NCI-H524 (cell line): ENCODE data around the gene NSUN7.
A peak's percentile ranks its signal among the peaks of the same experiment; 100 is the strongest.
"Not testable (repeated sequence)": the region's sequence is repeated elsewhere in the genome, so short reads cannot be mapped to it uniquely, and the experiment has no call there.

Source experiments
- DNase-seq, 2 experiments: peaks; one replicate each; lab custom pipeline; 2025; lab: John Stamatoyannopoulos, UW

Gene NSUN7

DNA sequence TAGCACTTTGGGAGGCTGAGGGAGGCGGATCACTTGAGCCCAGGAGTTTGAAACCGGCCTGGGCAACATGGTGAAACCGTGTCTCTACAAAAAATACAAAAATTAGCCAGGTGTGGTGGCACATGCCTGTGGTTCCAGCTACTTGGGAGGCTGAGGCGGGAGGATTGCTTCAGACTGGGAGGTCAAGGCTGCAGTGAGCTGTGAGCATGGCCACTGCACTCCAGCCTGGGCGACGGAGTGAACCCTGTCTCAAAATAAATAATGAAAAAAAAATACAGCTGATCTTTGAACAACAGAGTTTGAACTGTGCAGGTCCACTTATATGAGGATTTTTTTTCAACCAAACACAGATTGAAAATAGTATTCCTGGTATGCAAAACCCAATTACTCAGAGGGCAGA is 67.4 kb downstream of the NSUN7 start:
- DNase-seq: not testable (repeated sequence)

DNA sequence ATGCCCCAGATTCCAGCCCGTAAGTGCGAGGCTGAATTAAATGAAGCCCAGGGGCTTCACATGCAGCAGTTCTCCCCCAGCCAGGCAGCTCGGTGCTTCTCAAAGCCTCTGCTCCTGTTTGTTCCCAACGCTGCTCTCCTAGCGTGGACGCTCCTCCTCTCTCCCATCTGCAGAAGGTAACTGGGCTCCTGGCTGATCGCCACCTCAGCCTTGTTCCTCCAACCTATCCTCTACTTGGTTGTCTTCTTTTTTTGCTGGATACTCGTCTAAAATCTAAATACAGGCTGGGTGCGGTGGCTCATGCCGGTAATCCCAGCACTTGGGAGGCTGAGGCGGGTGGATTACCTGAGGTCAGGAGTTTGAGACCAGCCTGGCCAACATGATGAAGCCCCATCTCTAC is 70.3 kb downstream of the NSUN7 start:
- no peak for DNase-seq

DNA sequence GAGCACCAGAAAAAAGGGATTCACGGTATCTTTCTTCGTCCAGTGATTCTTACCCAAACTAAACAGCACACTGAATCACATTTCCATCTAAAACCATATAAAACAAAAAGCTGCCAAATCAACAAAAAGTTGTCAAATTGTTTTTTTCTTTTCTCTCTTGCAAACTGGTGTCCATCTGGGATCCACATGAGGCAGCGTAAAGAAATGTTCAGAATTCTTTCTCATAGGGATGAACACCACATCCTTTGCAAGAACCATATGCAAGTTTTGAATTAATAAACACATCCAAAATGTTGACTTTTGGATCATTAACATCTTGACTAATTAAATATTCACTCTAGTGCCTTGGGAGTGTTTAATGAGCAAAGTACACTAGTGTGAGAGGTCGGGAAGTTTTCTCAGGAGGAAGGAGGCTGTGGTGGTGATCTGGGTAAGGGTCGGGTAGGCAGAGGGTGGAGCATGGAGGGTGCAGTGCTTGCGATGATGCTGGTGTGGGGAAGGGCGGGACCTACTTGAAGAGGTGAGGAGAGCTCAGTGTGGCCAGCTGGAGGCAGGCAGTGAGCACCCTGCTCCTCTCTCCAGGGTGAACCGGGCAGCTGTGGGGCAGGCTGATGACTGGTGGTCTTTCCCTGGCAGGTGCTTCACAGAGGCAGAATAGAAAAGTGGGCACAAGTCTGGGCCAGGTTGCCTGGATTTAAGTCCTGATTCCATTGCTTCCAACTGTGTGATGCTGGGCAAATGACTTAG is 72.8 kb downstream of the NSUN7 start:
- no peak for DNase-seq

DNA sequence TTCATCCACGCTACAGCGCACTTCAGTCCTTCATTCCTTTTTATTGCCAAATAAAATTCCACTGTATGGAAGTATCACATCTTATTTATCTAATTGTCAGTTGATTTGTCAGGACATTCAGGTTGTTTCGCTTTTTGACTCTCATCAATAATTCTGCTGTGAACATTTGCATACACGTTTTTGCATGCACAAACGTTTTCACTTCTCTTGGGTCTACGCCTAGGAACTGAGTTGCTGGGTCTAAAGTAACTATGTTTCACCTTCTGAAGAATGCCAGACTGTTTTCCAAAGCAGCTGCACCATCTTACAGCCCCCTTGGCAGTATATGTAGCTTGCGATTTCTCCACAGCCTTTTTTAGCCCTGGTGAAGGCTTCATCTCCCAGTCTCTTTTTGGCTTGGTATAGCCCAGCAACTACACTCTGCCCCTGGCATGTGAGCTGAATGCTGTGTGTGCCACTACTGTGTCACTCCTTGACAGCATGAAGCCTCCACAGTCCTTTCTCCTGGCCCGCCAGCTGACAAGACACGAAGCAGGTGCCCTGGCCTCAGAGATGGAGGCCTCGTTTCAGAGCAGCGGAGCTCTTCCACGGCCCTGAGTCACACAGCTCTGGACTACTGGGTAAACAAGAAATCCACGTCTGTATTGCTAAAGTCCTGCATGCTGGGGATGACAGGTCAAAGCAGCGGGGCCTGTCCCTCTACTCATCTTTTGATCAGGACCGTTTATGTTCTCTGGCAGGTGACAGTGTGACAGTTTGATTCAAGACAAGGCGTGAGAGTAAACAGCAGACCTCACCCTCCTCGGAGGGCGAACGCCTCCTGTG is 75.5 kb downstream of the NSUN7 start:
- DNase-seq: no peak

DNA sequence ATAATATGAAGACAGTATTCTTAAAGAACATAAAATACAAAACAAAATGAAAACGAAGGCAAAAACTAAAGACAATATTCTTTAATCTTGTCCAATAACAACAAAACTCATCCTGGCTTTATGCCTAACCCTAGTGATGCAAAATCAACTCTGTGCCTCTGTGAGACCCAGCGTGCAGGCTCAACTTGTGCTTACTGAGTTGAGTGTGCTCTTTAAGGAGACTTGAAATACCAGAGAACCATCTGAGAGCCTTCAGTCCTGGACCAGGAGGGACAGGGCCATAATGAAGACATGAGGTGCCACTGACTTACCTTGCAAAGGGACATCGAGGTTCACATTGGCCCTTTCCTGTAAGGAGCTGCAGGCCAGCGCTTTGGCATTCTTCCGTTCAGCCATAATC is 77.1 kb downstream of the NSUN7 start:
- DNase-seq: no peak

DNA sequence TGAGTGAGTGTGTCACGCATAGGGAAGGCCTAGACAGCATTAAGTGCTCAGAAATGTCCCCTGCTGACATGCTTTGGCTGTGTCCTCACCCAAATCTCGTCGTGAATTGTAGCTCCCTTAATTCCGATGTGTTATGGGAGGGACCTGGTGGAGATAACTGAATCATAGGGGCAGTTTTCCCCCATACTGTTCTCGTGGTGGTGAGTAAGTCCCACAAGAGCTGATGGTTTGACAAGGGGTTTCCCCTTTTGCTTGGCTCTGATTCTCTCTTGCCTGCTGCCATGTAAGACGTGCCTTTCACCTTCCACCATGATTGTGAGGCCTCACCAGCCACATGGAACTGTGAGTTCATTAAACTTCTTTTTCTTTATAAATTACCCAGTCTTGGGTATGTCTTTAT is 78.0 kb downstream of the NSUN7 start:
- no peak for DNase-seq

DNA sequence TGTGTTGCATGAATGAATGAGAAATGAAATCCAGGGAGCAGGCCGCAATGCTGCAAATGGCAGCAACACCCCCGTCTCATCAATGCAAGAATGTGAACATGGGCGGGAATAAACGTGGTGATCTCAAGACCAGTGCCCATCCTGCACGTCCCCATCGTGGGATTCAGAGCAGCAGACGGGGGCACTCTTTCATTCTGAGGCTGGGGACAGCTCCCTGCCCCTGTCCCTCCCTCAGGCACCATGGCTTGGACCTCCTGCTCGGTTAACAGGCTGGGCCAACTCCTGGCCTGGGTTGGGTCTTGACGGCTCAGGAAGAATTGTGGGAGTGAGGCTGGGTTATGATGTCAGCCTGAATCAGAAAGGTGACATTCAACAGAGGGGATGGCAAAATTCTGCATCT is 78.9 kb downstream of the NSUN7 start:
- DNase-seq: no peak

DNA sequence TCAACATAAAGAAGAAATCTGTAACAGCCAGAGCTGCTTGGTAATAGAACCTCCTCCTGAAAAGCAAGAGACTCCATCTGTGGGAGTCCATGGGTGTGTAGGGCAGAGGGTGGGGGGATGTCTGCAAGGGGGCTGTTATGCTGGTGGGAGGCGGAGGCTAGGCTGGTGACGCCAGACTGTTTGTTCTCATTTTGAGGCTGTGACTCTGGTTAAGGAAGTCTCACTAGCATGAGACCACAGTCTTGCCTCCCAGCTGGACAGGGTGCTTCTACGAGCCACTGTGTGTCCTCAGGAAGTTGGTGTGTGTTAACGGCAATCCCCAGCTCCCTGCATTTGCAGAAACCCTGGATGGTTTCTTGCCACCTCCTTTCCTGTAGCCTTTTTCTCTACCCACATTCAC is 79.8 kb downstream of the NSUN7 start:
- DNase-seq: no peak

DNA sequence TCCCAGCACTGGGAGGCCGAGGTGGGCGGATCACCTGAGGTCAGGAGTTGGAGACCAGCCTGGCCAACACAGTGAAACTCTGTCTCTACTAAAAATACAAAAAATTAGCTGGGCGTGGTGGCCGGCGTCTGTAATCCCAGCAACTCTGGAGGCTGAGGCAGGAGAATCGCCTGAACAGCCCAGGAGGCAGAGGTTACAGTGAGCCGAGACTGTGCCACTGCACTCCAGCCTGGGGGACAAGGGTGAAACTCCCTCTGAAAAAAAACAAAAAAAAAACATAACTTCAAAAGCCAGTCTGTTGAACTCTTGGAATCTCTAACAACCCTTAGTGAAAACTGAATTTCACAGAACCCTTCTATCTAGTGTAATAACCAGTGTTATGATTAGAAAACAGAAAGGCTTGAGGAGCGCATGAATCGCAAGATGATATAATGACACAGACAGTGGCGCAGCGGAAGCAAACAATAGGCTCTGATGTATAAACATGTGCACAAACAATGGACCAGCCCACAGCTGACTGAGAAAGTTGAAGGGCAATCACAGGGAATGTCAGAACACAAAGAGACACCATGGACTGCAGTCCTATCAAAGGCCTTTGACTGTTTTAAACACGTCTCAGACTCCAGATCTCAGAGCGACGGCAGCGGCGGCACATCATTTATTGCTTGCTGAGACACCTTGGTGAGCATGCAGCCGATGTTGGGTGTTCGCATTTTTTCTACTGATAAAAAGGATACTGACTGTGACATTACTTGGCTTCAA is 81.6 kb downstream of the NSUN7 start:
- no peak for DNase-seq

DNA sequence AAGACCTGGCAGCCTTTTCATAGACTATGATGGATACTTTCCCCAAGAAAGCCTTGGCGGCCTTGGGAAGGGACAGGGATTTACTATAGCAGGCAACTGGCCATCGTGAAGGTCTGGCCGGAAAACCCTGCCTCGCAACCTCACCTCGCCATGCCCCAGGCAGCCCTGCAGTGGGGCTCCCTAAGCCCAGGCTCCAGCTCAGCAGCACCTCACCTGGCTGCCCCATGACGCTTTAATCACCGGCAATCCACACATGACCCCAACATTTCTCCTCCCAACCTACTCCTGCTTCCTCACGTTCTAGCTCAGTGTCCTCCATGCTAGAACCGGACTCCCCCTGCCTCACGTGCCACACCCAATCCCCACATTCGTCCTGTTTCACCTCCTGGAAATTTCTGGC is 82.4 kb downstream of the NSUN7 start:
- DNase-seq: no peak

DNA sequence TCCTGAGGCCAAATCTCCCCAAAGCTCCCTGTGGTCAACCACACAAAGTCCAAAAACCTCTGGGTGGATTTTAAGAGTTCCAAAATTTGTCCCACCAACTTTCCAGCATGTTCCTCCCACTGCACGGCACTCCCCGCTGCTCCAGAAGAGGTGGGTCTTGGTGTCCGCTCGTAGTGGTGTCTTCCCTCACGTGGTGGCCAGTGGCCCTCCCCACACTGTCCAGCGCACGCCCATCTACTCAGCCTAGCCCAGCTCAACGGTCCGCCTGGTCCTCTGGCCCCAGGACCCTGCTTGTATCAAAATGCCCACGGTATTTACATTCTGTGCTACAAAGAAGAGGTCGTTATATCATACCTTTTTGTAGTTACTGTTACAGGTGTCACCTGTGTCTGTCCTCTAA is 83.5 kb downstream of the NSUN7 start:
- DNase-seq: no peak

DNA sequence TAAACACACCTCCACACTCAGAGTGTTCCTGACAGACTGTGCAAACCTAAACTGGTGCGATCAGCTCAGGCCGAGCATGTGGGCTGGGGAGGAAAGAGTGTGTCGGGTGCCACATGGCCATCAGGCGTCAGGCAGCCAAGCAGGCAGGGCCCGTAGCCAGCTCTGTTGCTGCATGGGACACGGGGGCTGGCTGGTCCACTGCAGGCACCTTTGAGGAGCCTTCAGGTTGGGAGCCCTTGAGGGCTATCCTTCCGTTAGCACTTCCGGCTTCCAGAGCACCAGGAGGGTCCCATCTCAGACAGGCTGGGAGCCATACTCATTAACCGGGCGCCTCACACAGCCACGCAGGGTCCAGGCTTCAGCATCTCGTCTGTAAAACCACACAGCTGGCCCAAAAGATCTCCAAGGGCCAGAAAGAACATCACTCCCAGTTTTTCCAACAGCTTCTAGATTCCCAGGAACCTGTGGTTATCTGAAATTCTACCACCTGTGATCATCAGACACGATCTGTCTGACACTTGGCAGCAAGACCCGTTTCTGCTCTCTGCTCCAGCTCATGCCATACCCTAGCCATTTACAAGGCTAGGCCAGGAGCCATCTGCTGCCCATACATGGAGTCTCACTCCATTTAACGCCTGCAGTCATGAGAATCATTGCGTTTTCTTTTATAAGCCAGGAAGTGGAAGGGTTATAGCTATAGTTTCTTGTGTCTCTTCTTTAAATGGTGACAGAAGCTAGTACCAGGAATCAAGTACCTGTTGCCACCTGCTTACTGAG is 87.5 kb downstream of the NSUN7 start:
- DNase-seq: no peak

DNA sequence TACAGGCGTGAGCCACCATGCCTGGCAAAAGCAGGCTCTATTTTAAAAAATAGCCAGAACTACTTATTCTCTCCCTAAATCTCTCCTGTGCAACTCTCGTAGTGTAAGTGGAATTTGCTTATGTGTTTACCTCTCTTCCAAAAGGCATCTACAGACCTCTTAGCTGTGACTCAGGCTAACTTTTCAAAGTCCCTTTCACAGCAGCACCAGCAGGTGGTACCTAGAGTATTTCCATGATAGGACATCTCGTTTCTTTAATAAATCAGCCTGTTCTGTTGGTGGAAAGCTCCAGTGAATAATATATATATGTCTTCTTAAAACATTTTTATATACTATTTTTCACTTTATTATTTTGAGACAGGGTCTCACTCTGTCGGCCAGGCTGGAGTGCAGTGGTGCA is 89.0 kb downstream of the NSUN7 start:
- no peak for DNase-seq

DNA sequence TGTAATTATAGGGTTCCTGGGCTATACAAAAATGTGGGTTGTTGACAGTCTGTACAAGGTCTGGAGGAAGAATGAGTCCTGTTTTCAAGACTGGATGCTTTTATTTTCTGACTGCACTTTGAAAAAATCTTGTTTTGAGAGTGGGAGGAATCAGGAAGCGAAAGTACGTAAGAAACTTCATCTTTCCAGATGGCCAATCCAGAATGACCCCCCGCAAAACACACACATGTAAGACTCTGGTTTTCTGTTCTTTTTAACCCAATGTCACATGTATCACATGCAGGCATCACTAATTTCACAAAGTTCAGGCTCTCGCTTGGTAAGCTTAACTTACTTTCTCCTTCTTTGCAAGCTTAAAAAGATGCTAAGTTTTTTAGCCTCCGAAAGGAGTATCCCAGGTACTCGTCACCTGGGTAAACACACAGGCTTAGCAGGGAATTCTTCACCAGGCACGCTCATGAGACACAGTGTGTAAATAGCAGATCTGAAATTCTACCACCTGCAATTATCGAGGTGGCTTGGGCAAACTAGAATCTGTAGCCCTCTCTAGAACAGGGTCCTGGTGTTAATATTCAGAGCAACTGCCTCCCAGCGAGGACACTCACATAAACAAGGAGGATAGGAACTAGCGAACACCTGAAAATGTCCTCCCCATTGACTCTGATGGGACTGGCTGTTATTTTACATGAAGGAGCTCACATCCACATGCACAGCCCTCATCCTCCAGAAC is 90.7 kb downstream of the NSUN7 start:
- no peak for DNase-seq

DNA sequence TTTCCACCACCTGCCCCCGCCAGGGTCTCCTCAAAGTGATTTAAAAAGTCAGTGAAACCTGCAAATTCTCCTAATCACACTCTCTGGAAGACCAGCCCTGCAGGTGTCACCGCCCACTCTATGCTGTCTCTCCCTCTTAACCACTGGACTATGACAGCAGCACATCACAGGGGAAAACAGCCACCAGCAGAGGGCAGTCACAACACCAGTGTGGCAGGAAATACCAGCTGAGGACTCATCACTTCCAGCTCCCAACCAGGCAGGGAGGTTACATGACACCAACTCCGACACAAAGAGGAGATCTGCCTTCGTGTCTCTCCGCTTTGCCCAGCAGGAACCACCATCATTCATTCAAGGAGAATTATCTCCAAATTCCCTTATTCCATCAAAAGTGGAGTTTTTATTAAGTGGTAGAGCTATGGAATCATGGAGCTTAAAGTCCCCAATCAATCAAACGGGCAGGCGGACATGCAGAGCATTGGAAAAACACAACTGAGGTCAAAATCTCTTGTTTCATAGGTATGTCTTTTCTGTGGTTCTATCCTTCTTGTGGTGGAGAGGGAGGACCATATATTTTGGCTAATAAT is 91.3 kb downstream of the NSUN7 start:
- peak; percentile 70 to 83 for DNase-seq

DNA sequence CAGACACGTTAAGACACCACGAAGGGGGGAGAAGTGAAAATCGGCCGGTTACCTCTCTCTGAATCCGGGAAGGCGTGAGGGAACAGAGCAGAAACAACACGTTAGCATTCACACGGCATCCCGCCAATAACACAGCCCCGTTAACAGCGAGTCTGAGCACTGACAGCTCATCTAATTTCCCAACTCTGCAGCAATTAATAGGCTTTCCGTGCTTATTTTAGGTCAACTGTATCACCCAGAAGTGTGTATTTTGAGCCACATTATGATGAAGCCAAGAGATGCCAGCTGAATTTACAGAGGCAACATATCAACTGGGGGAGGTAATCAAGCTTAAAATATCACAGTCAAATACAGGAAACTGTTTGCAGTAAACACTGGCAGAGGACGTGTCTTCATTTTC is 92.6 kb downstream of the NSUN7 start:
- no peak for DNase-seq

DNA sequence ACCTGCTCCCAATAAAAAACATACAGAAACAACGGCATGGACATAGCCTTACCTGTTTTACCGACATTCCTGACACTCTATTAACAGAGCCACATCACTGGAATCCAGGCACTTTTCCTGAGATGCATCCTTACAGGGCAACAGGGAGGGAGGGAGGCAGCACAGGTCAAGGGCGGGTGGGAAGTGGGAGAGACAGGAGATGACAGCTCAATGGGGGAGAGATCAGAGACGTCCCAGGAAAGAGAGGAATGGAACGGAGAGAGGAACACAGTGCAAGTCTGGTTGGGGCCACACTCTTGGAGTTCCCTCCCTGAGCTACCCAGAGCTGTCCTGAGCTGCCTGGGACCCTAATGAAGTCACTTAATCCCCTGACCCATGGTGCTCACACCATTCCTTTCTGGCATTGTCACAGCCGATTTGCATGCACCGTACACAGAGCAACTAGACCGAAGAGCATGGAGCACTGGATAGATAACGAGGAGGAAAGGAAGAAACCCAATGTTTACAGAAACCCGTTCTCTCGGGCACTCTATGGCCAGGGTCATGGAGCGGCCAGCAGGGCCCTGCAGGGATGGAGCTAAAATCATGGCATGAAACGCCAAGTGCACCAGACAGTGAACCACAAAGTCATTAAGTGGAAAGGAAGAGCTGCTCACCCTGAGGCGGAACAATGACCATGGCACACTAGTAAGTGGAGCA is 93.1 kb downstream of the NSUN7 start:
- DNase-seq: no peak

DNA sequence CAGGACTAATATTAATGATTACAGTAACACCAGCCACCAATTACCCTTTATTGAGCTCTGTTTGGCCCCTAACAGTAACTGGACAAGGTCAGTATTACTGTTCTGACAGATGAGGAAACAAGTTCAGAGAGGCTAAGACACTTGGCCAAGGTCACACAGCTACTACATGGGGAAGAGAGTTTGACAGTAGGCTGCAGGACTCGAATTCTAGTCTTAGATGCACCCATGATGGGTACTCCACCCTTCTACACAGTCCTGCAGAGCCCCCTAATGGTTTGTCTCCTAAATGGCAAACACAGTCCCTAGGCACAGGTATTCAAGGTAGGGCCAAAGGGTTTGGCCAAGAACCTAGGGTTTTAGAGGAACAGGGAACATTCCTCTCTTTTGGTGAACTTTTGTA is 93.9 kb downstream of the NSUN7 start:
- DNase-seq: peak; percentile 2 to 14

DNA sequence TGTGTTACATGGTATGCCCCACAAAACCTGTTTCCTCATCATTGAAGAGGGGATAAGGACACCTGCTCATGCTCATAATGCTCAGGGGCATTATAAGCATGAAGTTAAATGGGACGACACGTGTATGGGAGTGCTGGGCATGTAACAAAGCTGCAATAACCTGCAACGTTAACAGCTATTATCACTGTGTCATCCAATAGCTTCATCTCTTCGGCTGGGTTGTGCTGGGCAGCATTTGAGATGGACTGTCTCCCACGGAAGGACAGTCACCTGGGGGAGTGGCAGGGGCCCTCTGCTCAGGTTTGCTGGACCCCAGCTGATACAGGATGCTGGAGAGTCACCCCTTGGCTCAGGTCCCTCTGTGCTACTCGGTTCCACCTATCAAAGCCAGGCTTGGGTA is 94.5 kb downstream of the NSUN7 start:
- no peak for DNase-seq

DNA sequence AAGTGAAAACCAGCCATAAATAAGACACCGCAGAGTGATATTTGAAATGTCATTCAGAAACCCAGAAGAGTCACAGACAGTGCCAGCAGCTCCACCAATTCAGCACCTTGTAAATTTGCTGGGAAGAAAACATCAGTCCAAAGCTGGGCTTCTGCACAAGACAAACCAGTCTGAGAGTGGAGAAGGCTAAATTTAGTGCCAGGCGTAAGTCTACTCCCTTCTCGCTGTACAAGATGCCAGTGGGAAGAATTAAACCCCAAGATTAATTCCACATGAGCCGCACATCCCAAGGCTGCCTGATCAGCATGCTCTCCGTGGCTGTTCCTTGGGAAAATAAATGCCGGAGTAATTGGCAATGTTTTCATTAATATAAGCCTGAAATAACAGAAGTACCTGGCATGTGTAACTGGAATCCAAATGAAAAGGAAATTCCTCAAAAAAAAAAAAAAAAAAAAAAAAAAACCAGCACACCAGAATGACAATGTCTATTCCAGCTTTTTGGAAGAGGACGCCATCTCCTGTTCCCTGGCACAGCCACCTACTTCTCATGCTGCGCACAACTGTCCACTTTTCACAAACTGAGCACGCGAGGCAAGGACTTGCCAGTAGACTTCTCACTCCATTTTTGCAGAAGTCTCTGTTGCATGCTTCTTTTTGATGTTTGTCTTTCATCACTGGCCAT is 95.5 kb downstream of the NSUN7 start:
- no peak for DNase-seq
